HG03139 (cell line): ENCODE results near the gene FIS1.
A peak's percentile ranks its signal among the peaks of the same experiment; 100 is the strongest.

Source experiments
- ATAC-seq: cut with Tn5 transposase; IDR thresholded peaks from one replicate; pipeline ENCODE4 v1.9.1; 2021; ENCODE audit not compliant: unreplicated experiment

Gene FIS1

GRCh38 chr7:101234636-101235035, 10.2 kb downstream of the FIS1 start:
- no peak for ATAC-seq

- ATAC-seq: no peak
These were observed 10.9 kb downstream of the FIS1 start for GRCh38 chr7:101233907-101234547.

GRCh38 chr7:101232141-101232850, 12.6 kb downstream of the FIS1 start:
- ATAC-seq: no peak

- ATAC-seq: no peak
These were observed 13.2 kb downstream of the FIS1 start for GRCh38 chr7:101231644-101232043.

GRCh38 chr7:101226721-101227120, 18.2 kb downstream of the FIS1 start:
- ATAC-seq: no peak

- ATAC-seq: no peak
These were observed 19.2 kb downstream of the FIS1 start for GRCh38 chr7:101225650-101226049.

- no peak for ATAC-seq
These were observed 21.4 kb downstream of the FIS1 start for GRCh38 chr7:101223528-101223927.

- ATAC-seq: no peak
These were observed 22.5 kb downstream of the FIS1 start for GRCh38 chr7:101222275-101222830.

GRCh38 chr7:101220295-101220694, 24.6 kb downstream of the FIS1 start:
- ATAC-seq: no peak

GRCh38 chr7:101218236-101219125, 26.4 kb downstream of the FIS1 start:
- no peak for ATAC-seq

- peak; percentile 51 for ATAC-seq
These were observed 27.3 kb downstream of the FIS1 start, which contains the start of the genes PLOD3 and ZNHIT1 for GRCh38 chr7:101217388-101218235. Gene PLOD3, minus strand, starts transcription at chr7:101217581. Its CDS starts 307 bp downstream, at chr7:101217274. Gene ZNHIT1, plus strand, starts transcription at chr7:101218165. Its CDS starts 31 bp downstream, at chr7:101218196.

- peak; percentile 26 for ATAC-seq
These were observed 28.0 kb downstream of the FIS1 start for GRCh38 chr7:101216860-101217387.

GRCh38 chr7:101216001-101216859, 28.7 kb downstream of the FIS1 start:
- ATAC-seq: no peak

- no peak for ATAC-seq
These were observed 32.9 kb downstream of the FIS1 start for GRCh38 chr7:101212014-101212413.

- no peak for ATAC-seq
These were observed 33.4 kb downstream of the FIS1 start for GRCh38 chr7:101211501-101211900.

GRCh38 chr7:101210143-101210542, 34.7 kb downstream of the FIS1 start:
- no peak for ATAC-seq

GRCh38 chr7:101208794-101209193, 36.1 kb downstream of the FIS1 start:
- no peak for ATAC-seq

GRCh38 chr7:101207459-101207858, 37.4 kb downstream of the FIS1 start:
- no peak for ATAC-seq

- no peak for ATAC-seq
These were observed 38.2 kb downstream of the FIS1 start for GRCh38 chr7:101206665-101207042.
